Measurements from ENCODE around the gene MCF2L.

The MCF2L gene

DNA sequence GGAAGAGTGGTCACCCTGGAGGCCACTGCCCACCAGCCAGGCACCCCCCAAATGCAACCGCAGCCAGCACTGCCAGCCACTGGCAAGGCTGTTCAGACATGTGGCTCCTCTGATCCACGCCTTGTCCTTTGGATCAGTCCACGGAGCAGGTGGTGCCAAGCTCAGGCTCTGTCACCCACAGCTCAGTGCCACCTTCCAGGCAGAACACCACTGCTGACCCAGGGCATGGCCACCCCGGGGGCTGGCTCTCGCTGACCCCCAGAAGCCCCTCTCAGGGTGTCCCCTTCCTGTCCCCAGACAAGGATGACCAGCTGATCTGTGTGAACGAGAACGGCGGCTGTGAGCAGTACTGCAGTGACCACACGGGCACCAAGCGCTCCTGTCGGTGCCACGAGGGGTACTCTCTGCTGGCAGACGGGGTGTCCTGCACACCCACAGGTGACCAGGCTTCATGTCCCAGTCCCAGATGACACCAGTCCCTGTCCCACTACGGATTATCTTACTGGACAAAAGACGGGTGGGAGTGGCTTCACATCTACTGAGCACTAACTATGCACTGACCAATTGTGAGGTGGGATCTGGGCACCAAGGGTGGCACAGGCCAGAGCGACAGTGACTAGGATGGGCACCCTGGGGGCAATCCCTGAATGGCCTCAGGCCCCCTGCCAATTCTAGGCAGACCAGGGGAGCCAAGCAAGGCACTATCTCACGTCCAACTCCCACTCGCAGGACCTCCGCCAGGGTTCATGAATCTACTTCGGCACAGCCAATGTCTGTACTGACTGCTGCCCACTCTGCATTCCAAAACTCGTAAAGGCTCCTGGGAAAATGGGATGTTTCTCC lies 146.6 kb downstream of the MCF2L start:
- TF ChIP-seq, protein P1, sequence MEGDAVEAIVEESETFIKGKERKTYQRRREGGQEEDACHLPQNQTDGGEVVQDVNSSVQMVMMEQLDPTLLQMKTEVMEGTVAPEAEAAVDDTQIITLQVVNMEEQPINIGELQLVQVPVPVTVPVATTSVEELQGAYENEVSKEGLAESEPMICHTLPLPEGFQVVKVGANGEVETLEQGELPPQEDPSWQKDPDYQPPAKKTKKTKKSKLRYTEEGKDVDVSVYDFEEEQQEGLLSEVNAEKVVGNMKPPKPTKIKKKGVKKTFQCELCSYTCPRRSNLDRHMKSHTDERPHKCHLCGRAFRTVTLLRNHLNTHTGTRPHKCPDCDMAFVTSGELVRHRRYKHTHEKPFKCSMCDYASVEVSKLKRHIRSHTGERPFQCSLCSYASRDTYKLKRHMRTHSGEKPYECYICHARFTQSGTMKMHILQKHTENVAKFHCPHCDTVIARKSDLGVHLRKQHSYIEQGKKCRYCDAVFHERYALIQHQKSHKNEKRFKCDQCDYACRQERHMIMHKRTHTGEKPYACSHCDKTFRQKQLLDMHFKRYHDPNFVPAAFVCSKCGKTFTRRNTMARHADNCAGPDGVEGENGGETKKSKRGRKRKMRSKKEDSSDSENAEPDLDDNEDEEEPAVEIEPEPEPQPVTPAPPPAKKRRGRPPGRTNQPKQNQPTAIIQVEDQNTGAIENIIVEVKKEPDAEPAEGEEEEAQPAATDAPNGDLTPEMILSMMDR (conservative IDR thresholded peaks at IDR 0.05; ENCODE audit: low read length), result no peak
- no peak overlapping the region for H3K4me3 ChIP-seq (ENCODE audit: low read length)
- DNase-seq (ENCODE audit: low read depth), result no peak

DNA sequence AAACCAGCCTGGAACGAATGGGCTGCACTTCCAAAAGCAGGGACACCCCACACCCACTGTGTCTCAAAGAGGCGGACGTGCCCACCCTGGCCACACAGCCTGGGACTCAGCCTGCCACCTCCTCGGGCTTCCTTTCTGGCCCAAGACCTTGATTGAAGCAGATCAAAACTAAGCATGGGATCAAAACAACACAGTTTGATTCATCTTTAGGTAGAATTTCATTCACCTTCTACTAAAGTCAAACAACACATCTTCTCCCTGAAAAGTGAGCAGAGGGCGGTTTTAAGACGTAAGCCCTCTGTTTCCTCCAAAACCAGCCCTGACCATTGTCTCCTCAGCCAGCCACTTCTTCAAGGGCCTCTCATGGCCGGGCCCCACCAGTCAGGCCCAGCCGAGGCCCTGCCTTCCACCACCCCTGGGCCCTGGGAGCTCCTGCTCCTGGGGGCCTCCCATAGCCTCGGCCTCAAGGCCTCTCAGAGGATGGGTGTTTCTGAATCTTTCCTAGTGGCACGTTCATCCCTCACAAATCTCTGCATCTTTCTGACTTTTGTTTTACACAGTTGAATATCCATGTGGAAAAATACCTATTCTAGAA lies 147.3 kb downstream of the MCF2L start:
- no peak overlapping the region for H3K4me3 ChIP-seq (ENCODE audit: low read length)
- DNase-seq (ENCODE audit: low read depth), result no peak
- TF ChIP-seq, protein P1 (conservative IDR thresholded peaks at IDR 0.05; ENCODE audit: low read length), result no peak

DNA sequence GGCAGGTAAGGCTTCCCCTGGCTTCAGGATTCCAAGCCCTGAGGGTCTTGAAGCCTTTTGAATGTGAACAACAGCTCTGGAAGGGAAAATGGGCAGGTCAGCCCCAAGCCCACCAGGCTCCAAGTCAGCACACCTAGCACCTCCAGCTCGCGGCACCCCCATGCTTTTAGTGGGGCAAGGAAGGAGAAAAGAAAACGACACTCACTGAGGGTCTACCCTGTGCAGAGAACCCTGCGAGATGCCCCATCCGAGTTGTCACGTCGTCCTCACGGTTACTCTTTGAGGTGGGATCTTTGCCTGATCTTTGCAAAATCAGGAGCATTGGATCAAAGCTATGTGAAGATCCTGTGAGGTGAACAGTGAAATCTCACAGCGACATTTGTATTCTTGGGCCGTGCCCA lies 147.9 kb downstream of the MCF2L start:
- H3K4me3 ChIP-seq (ENCODE audit: low read length), result no peak overlapping the region
- TF ChIP-seq, protein P1 (conservative IDR thresholded peaks at IDR 0.05; ENCODE audit: low read length), result no peak
- no peak for DNase-seq (ENCODE audit: low read depth)

DNA sequence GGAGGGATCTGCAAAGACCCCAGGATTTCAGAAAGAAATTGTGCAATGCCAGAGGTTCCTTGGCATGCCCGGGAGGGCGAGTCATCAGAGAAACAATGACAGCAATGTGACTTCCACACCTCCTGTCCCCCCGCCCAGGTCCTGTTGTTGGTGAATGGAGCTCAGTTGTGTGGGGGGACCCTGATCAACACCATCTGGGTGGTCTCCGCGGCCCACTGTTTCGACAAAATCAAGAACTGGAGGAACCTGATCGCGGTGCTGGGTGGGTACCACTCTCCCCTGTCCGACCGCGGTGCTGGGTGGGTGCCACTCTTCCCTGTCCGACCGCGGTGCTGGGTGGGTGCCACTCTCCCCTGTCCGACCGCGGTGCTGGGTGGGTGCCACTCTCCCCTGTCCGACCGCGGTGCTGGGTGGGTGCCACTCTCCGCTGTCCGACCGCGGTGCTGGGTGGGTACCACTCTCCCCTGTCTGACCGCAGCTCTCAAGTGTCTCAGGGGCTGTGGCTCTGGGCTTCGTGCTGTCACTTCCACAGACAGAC lies 148.4 kb downstream of the MCF2L start:
- H3K4me3 ChIP-seq (ENCODE audit: low read length), result no peak overlapping the region
- TF ChIP-seq, protein P1 (conservative IDR thresholded peaks at IDR 0.05; ENCODE audit: low read length), result no peak
- DNase-seq (ENCODE audit: low read depth), result peak; percentile 9

DNA sequence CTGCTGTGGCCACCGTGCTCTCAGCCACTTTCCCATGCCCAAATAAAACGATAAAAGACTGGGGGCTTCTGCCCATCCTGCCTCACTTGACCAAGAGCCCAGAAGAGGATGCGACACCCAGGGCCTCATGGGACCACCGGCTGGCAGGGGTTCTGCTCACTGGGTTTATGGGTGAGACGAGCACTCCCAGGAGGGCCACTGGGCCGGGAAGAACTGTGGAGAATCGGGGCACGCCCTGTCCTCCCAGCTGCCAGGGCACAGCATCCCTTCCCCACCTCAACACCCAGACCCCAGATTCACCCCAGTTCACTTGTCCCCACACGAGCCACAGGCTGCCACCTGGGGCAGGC lies 148.9 kb downstream of the MCF2L start:
- no peak overlapping the region for H3K4me3 ChIP-seq (ENCODE audit: low read length)
- no peak for DNase-seq (ENCODE audit: low read depth)

DNA sequence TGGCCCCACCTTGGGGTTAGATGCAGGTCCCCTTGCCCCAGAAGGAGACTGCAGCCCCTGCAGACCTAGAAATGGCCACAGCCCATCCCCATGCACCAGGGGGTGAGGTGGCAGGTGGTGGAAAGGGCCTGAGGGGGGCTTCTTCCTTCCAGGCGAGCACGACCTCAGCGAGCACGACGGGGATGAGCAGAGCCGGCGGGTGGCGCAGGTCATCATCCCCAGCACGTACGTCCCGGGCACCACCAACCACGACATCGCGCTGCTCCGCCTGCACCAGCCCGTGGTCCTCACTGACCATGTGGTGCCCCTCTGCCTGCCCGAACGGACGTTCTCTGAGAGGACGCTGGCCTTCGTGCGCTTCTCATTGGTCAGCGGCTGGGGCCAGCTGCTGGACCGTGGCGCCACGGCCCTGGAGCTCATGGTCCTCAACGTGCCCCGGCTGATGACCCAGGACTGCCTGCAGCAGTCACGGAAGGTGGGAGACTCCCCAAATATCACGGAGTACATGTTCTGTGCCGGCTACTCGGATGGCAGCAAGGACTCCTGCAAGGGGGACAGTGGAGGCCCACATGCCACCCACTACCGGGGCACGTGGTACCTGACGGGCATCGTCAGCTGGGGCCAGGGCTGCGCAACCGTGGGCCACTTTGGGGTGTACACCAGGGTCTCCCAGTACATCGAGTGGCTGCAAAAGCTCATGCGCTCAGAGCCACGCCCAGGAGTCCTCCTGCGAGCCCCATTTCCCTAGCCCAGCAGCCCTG lies 149.4 kb downstream of the MCF2L start:
- DNase-seq (ENCODE audit: low read depth), result no peak
- TF ChIP-seq, protein P1 (conservative IDR thresholded peaks at IDR 0.05; ENCODE audit: low read length), result no peak
- no peak overlapping the region for H3K4me3 ChIP-seq (ENCODE audit: low read length)

More for the DNA sequence above, 148.9 kb downstream of the MCF2L start:
- TF ChIP-seq, protein P1 (conservative IDR thresholded peaks at IDR 0.05; ENCODE audit: low read length), result no peak

All from AG10803 (cell line).